Adrenal gland (tissue), 12 donors: ENCODE data around the gene SPTBN1. TPM values are rescaled to one million over a fixed set of nuclear protein-coding genes. Genes with fewer than 3 reads are reported as not detected.
A peak's percentile ranks its signal among the peaks of the same experiment; 100 is the strongest.

Experiments
- DNase-seq, 7 donors: peaks; one replicate each; pipeline ENCODE4 v3.0.0-alpha.2; 2019 to 2020
- H3K27ac ChIP-seq, 5 donors: fragments of 200-600 bp; sonication (generic) in 4 of 5; 1 replicate in 3 of 5; 2 replicates in 2 of 5; pipeline versions ENCODE4 v1.5.1 to v1.8.0; 2016 to 2020; ENCODE audit warnings: mild to moderate bottlenecking in 1 of 5
- H3K27me3 ChIP-seq: fragments of 200-600 bp; 2 replicates; pipeline ENCODE4 v1.8.0; 2021
- H3K36me3 ChIP-seq, 2 donors: fragments of 200-600 bp; replicated peaks in 1 of 2; 1 replicate in 1 of 2; 2 replicates in 1 of 2; pipeline versions ENCODE4 v1.5.1 to v1.8.0; 2018 to 2022
- H3K4me1 ChIP-seq, 2 donors: fragments of 200-600 bp; replicated peaks in 1 of 2; 1 replicate in 1 of 2; 2 replicates in 1 of 2; pipeline versions ENCODE4 v1.5.1 to v1.8.0; 2018 to 2021
- H3K4me3 ChIP-seq, 4 donors: fragments of 200-600 bp; sonication (generic) in 3 of 4; one replicate each; pipeline ENCODE4 v1.5.1; 2016 to 2018
- H3K9me3 ChIP-seq, 3 donors: fragments of 200-600 bp; sonication (generic) in 1 of 3; replicated peaks in 1 of 3; 1 replicate in 2 of 3; 2 replicates in 1 of 3; pipeline versions ENCODE4 v1.5.1 to v1.8.0; 2016 to 2021
- POLR2A ChIP-seq, 2 donors: fragments of 450-650 bp; IDR thresholded peaks; one replicate each; pipeline ENCODE4 v1.6.1; 2017; ENCODE audit warnings: antibody characterized with exemption in 2 of 2, mild to moderate bottlenecking in 2 of 2, moderate library complexity in 1 of 2
- WGBS, 4 donors: extraction: QIAGEN DNeasy Blood & Tissue Kit in 2 of 4; methylation state at CpG; one replicate each; pipeline versions ENCODE4 v1.1.5 to v1.1.7; 2013 to 2017; 5-methylcytosine and 5-hydroxymethylcytosine counted together
- intact Hi-C, 2 donors: fragments of 100-400 bp; cut with DNase I; formaldehyde crosslinking; loops; one replicate each; pipeline versions ENCODE4 v1.14.1 to v1.15.0; 2022 to 2023
- polyA plus RNA-seq, 3 donors: library from polyadenylated mRNA; stranded (reverse); fragments of 200-250 nt in 2 of 3; fragments of 350-450 nt in 1 of 3; fragmentation: Illumina TruSeq in 1 of 3; extraction: RNeasy Lipid Tissue Mini Kit (QIAGEN cat#74804) in 1 of 3; gene quantifications; one replicate each; pipeline ENCODE4 v1.2.3, GENCODE V29; 2013 to 2014
- total RNA-seq, 9 donors: library from RNA; depleted of rRNA in 4 of 9; stranded (reverse); fragments of >200 nt in 4 of 9; fragments of 120-200 nt in 1 of 9; fragmentation: NEBNext Ultra II Directional in 1 of 9; extraction: Animal tissue kit (Norgen Biotek cat#: 25700) in 1 of 9; gene quantifications; one replicate each; pipeline versions ENCODE4 v1.1.0 to v1.2.4, GENCODE V29; 2013 to 2023
- TF ChIP-seq, protein P1 (sequence below), 6 experiments: fragments of 450-650 bp in 4 of 6; fragments of 200-600 bp in 2 of 6; sonication (generic) in 1 of 6; IDR thresholded peaks; 1 replicate in 5 of 6; 2 replicates in 1 of 6; pipeline versions ENCODE4 v1.5.1 to v1.8.0; 2016 to 2021; ENCODE audit warnings: antibody characterized with exemption in 6 of 6, mild to moderate bottlenecking in 2 of 6, moderate library complexity in 1 of 6
- donor health status: healthy with polysubstance abuse.
- donor health status: Bipolar disorder and iron deficiency.
- donor health status: DM: yes; HTN: yes; CAD: no.
- donor health status: DM: no; HTN: no; CAD: no.
- donor health status: DM: no; HTN: no; CAD: no.
- donor health status: DM: yes; HTN: yes; CAD: no.

The SPTBN1 gene
- total and polyA plus RNA-seq, 12 donors = 72.9 to 653 (median 493) TPM

DNA sequence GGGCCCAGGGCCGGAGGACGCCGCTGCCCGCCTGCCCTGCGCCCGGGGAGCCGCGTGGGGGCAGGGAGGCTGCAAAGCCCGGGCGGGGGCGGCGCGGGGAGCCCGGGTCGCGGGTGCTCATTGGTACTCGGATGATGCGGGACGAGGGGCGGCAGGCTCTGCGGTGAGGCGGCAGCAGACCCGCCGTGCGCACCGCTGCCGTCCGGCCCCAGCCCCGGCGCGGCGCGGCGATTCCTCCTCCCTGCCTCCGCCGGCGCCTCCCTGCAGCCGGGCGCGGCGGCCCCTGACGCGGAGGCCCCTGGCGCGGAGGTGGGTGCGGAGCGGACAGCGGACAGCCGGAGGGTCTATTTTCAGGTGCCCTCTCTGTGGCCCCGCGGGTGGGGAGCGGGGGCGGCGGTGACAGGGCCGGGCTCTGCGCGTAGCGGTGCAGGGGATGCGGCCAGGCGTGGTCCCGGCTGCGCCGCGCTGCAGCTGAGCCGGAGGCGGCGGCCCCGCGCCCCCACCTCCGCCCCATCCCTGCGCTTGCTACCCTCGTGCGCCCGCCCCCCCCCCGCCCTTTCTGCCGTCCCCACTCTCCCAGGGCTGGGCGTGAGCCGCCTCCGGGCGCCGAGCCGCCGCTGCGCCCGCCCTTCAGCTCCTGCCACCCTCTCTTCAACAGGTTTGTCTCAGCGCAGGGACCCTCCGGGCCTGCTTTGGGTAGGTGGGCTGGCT is 640 bp downstream of the SPTBN1 start:
- intact Hi-C loops = no loop called here
- peak in 6 of 7 donors; percentile 28 to 57 (median 46) for DNase-seq
- Histone ChIP-seq H3K9me3 (no peaks in the 10 kb centered on the region), H3K36me3 (no peaks in the 10 kb centered on the region), H3K4me1 (peaks cover 0 to 47% of the 10 kb centered on the region in 2 donors), H3K27ac (peak overlapping the region; percentile 39 to 98 (median 94)), H3K27me3 (no peaks in the 10 kb centered on the region), H3K4me3 (peak overlapping the region; percentile 29 to 99 (median 54))
- no peak for TF ChIP-seq POLR2A (IDR thresholded peaks at IDR 0.05)
- TF ChIP-seq, protein P1, sequence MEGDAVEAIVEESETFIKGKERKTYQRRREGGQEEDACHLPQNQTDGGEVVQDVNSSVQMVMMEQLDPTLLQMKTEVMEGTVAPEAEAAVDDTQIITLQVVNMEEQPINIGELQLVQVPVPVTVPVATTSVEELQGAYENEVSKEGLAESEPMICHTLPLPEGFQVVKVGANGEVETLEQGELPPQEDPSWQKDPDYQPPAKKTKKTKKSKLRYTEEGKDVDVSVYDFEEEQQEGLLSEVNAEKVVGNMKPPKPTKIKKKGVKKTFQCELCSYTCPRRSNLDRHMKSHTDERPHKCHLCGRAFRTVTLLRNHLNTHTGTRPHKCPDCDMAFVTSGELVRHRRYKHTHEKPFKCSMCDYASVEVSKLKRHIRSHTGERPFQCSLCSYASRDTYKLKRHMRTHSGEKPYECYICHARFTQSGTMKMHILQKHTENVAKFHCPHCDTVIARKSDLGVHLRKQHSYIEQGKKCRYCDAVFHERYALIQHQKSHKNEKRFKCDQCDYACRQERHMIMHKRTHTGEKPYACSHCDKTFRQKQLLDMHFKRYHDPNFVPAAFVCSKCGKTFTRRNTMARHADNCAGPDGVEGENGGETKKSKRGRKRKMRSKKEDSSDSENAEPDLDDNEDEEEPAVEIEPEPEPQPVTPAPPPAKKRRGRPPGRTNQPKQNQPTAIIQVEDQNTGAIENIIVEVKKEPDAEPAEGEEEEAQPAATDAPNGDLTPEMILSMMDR (IDR thresholded peaks at IDR 0.05) = peak in 1 of 6 experiments; percentile 2
- 0 to 1% (median 0%) methylated on average over 9 to 87 of the region's 87 CpGs for WGBS, 4 donors

DNA sequence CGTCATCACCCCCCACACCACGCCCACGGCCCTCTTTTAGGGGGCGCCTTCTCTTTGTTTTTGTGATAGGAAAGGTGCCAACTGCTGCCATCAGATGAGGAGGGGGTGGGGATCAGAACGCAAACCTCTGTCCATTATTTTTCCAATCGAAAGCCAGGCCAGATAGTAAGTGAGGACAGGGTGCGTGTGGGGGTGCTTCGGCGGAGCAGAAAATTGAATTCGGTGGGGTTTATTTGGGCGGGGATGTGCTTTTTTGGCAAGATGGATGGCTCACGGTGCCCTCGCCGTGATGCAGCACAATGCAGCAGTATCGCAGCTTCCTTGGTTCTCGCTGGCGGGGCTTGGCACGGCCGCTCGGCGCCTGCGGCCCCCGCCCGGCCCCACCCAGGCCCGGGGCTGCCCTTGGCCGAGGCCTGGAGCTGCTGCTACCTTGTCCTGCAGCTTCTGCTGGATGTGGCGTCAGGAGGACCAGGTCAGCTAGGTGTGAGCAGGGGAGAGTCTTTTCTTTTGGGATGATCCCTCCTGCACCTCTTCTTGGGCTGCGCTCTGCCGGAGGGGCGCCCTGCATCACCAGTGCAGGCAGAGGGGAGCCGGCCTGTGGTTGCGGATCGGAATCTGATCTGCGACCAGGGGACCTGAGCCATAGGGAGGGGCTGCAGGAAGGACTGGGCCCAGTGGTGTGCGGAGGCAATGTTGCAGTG is 1.3 kb downstream of the SPTBN1 start:
- DNase-seq = peak in 6 of 7 donors; percentile 31 to 40 (median 36)
- Histone ChIP-seq H3K36me3 (no peaks in the 10 kb centered on the region), H3K27me3 (no peaks in the 10 kb centered on the region), H3K9me3 (no peaks in the 10 kb centered on the region), H3K27ac (peak overlapping the region in 4 of 5 donors; percentile 90 to 98 (median 94)), H3K4me3 (peak overlapping the region; percentile 1 to 99 (median 48)), H3K4me1 (peaks cover 0 to 54% of the 10 kb centered on the region in 2 donors)
- intact Hi-C loops = no loop called here
- no peak for TF ChIP-seq POLR2A (IDR thresholded peaks at IDR 0.05)
- TF ChIP-seq, protein P1 (IDR thresholded peaks at IDR 0.05) = no peak
- WGBS, 4 donors = 0 to 2% (median 1%) methylated on average over 22 to 35 of the region's 35 CpGs

DNA sequence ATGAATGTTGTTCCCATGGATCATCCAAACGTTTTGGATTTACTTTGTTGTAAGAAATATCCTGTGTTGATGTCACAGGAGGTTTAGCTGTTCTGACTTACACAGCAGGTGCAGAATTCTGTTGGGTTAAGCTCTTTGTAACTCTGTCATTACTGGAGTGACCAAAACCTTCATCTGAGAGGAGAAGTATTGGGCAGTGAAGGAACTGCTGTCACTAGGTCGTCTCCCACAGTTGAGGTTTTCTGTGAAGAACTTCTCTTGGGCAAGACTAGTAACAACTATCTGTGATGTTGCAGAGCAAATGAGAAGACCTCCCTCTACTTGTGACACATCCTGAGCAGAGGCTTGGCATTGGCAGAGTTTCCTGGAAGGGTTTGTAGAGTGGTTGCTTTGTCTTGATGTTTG is 2.9 kb downstream of the SPTBN1 start:
- Histone ChIP-seq H3K27me3 (no peaks in the 10 kb centered on the region), H3K36me3 (no peaks in the 10 kb centered on the region), H3K4me1 (peaks cover 2 to 66% of the 10 kb centered on the region in 2 donors), H3K9me3 (no peaks in the 10 kb centered on the region), H3K27ac (peak overlapping the region in 2 of 5 donors; percentile 0 to 98), H3K4me3 (peak overlapping the region in 1 of 4 donors; percentile 99)
- 11 to 20% (median 14%) methylated on average over 2 of the region's 2 CpGs for WGBS, 4 donors
- TF ChIP-seq, protein P1 (IDR thresholded peaks at IDR 0.05) = no peak
- TF ChIP-seq POLR2A (IDR thresholded peaks at IDR 0.05) = no peak
- DNase-seq = peak in 2 of 7 donors; percentile 26 to 31
- intact Hi-C loops = no loop called here

GRCh38 chr2:54461261-54461660 is 5.1 kb downstream of the SPTBN1 start:
- Histone ChIP-seq H3K4me1 (peaks cover 4 to 65% of the 10 kb centered on the region in 2 donors), H3K36me3 (no peaks in the 10 kb centered on the region), H3K27ac (peak overlapping the region in 2 of 5 donors; percentile 27 to 40), H3K9me3 (no peaks in the 10 kb centered on the region), H3K27me3 (no peaks in the 10 kb centered on the region), H3K4me3 (no peak overlapping the region)
- TF ChIP-seq, protein P1 (IDR thresholded peaks at IDR 0.05) = no peak
- no peak for TF ChIP-seq POLR2A (IDR thresholded peaks at IDR 0.05)
- no peak for DNase-seq
- intact Hi-C loops = no loop called here
- 55 to 64% (median 64%) methylated on average over 4 of the region's 4 CpGs for WGBS, 4 donors
